HG03439 (cell line): ENCODE measurements around the gene DHRSX.
"Not testable (repeated sequence)": the region's sequence is repeated elsewhere in the genome, so short reads cannot be mapped to it uniquely, and the experiment has no call there.

Experiments used
- ATAC-seq: cut with Tn5 transposase; IDR thresholded peaks from one replicate; pipeline ENCODE4 v1.9.1; 2021; ENCODE audit warnings: mild to moderate bottlenecking, moderate library complexity; ENCODE audit not compliant: unreplicated experiment

Gene DHRSX

DNA sequence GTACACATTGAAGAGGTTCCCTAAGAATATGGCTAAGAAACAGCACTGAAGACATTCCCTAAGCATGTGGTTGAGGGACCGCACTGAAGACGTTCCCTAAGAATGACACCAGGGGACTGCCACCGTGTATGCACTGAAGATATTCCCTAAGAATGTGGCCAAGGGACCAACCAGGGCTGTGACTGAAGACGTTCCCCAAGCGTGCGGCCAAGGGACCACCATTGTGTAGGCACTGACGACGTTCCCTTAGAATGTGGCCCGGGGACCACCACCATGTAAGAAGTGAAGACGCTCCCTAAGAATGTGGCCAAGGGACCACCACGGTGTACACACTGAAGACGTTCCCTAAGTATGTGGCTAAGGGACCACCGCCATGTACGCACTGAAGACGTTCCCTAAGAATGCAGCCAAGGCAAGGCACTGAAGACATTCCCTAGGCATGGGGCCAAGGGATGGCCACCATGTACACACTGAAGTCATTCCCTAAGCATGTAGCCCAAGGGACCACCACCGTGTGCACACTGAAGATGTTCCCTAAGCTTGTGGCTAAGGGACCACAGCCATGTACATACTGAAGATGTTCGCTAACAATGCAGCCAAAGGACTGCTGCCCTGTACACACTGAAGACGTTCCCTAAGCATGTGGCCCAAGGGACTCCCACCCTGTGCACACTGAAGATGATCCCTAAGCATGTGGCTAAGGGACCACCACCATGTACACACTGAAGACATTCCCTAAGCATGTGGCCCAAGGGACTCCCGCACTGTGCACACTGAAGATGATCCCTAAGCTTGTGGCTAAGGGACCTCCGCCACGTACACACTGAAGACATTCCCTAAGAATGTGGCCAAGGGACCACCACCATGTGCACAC is 22.0 kb downstream of the DHRSX start:
- ATAC-seq, result no peak

DNA sequence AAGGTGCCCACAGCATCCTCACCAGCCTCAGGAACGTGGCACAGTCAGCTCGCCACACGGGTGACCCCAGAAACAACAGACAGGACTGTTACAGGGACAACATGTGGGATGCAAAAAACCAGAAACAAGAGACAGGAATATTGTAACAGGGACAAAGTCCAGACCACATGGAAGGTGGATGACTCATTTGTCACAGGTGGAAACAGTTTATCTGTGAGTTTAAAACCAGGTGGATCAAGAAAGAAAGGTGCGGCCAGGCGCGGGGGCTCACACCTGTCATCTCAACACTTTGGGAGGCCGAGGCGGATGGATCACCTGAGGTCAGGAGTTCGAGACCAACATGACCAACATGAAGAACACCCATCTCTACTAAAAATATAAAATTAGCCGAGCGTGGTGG is 23.5 kb downstream of the DHRSX start:
- ATAC-seq, result not testable (repeated sequence)

DNA sequence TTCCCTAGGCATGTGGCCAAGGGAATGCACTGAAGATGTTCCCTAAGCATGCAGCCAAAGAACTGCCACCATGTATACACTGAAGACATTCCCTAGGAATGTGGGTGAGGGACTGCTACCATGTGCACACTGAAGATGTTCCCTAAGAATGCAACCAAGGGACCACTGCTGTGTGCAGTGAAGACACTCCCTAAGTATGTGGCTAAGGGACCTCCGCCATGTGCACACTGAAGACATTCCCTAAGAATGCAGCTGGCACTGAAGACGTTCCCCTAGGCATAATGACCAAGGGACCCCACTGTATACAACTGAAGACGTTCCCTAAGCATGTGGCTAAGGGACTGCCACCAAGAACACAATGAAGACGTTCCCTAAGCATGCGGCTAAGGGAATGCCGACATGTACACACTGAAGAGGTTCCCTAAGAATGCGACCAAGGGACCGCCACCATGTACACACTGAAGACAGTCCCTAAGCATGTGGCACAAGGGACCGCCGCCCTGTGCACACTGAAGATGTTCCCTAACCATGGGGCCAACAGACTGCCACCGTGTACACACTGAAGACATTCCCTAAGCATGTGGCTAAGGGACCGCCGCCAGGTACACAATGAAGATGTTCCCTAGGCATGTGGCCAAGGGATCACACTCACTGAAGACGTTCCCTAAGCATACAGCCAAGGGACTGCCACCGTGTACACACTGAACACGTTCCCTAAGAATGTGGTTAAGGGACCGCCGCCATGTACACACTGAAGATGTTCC is 25.6 kb downstream of the DHRSX start:
- no peak for ATAC-seq

DNA sequence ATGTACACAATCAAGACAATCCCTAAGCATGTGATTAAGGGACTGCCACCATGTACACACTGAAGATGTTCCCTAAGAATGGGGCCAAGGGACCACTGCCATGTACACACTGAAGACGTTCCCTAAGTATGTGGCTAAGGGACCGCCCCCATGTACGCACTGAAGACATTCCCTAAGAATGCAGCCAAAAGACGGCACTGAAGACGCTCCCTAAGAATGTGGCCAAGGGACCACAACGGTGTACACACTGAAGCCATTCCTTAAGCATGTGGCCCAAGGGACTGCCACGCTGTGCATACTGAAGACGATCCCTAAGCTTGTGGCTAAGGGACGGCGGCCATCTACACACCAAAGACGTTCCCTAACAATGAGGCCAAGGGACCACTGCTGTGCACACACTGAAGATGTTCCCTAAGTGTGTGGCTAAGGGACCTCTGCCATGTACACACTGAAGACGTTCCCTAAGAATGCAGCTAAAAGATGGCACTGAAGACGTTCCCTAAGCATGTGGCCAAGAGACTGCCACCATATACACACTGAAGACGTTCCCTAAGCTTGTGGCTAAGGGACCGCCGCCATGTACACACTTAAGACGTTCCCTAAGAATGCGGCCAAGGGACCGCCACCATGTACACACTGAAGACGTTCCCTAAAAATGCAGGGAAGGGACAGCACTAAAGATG is 26.4 kb downstream of the DHRSX start:
- ATAC-seq, result no peak

DNA sequence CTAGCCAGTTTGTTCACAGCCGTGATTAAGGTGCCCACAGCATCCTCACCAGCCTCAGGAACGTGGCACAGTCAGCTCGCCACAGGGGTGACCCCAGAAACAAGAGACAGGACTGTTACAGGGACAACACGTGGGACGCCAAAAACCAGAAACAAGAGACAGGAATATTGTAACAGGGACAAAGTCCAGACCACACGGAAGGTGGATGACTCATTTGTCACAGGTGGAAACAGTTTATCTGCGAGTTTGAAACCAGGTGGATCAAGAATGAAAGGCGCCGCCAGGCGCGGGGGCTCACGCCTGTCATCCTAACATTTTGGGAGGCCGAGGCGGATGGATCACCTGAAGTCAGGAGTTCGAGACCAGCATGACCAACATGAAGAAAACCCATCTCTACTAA is 27.7 kb downstream of the DHRSX start:
- ATAC-seq, result not testable (repeated sequence)

DNA sequence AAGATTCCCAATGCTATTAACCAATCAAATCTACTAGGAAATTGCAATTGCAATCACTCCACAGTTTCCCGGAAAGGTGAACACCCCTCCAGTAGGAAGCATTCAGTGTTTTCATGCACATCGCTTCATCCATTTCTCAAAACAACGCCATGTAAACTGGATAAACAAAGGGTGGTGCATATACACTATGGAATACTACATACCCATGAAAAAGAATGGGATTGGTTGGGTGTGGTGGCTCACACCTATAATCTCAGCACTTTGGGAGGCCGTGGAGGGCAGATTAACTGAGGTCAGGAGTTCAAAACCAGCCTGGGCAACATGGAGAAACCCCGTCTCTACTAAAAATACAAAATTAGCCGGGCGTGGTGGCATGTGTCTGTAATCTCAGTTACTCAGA is 29.1 kb downstream of the DHRSX start:
- ATAC-seq, result no peak

DNA sequence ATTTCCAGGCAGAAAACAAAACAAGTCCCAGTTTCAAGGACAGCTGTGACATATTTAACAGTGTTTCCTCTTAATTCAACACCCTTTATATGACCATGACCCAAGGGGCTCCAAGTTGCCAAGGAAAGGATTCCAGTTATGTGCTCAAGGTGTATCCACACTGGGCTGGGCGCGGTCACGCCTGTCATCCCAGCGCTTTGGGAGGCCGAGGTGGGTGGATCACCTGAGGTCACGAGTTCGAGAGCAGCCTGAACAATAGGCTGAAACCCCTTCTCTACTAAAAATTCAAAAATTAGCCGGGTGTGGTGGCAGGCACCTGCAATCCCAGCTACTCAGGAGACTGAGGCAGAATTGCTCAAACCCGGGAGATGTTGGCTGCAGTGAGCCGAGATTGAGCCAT is 29.6 kb downstream of the DHRSX start:
- not testable (repeated sequence) for ATAC-seq

DNA sequence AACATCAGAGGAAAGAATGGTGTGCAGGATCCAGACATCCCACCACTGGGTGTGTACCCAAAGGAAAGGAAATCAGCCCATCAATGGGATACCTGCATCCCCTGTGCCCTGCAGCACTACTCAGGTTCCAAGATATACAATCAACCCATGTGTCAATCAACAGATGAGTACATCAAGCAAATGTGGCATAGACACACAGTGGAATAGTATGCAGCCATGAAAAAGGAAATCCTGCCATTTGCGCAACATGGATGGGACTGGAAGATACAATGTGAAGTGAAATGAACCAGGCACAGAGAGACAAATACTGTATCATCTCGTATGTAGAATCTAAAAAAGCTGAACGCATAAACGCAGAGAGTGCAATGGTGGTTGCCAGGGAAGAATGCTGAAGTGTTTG is 30.9 kb downstream of the DHRSX start:
- ATAC-seq, result not testable (repeated sequence)

DNA sequence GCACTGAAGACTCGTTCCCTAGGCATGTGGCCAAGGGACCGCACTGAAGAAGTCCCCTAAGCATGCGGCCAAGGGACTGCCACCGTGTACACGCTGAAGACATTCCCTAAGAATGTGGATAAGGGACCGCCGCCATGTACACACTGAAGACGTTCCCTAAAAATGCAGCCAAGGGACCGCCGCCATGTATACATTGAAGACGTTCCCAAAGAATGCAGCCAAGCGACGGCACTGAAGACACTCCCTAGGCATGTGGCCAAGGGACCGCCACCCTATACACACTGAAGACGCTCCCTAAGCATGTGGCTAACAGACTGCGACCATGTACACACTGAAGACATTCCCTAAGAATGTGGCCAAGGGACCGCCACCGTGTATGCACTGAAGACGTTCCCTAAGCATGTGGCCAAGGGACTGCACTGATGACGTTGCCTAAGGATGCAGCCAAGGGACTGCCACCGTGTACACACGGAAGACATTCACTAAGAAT is 31.5 kb downstream of the DHRSX start:
- ATAC-seq, result no peak

DNA sequence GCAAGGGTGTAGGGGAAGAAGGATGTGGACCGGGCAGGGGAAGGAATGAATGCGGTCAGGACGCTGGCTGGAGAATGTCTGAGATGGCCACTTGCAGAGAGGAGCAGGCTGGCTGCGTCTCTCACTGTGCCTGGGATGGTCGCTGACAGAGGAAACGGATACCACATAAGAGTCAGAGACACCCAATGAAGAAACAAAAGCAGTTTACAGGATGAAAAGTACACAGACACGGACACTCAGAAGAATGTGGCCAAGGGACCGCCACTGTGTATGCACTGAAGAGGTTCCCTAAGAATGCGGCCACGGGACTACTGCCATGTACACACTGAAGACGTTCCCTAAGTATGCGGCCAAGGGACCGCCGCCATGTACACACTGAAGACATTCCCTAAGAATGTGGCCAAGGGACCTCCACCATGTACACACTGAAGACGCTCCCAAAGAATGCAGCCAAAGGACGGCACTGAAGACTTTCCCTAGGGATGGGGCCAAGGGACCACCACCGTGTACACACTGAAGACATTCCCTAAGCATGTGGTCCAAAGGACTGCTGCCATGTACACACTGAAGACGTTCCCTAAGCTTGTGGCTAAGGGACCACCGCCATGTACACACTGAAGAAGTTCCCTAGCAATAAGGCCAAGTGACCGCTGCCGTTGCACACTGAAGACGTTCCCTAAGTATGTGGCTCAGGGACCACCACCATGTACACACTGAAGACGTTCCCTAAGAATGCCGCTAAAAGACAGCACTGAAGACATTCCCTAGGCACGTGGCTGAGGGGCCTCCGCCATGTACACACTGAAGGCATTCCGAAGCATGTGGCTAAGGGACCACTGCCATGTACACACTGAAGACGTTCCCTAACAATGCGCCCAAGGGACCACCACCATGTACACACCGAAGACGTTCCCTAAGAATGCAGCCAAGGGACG is 32.2 kb downstream of the DHRSX start:
- no peak for ATAC-seq

DNA sequence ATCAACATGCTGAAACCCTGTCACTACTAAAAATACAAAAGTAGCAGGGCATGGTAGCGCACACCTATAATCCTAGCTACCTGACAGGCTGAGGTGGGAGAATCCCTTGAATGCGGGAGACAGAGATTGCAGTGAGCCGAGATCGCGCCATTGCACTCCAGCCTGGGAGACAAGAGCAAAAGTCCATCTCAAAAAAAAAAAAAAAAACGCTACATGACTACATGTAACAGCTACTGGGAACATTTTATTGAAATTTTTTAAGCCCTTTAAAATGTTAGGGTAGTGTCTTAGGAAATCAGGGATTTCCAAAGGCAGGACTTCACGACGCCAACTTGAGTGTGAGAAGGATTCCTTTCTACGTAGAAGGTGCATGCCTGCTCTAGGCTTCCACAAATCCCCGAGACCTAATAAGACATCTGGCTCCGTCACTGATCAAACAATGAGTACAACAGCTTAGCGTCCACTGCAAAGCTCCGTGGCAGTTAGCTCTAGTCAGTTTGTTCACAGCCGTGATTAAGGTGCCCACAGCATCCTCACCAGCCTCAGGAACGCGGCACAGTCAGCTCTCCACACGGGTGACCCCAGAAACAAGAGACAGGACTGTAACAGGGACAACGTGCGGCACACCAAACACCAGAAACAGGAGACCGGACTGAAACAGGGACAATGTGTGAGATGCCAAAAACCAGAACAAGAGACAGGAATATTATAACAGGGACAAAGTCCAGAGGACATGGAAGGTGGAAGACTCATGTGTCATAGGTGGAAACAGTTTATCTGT is 33.7 kb downstream of the DHRSX start:
- no peak for ATAC-seq

DNA sequence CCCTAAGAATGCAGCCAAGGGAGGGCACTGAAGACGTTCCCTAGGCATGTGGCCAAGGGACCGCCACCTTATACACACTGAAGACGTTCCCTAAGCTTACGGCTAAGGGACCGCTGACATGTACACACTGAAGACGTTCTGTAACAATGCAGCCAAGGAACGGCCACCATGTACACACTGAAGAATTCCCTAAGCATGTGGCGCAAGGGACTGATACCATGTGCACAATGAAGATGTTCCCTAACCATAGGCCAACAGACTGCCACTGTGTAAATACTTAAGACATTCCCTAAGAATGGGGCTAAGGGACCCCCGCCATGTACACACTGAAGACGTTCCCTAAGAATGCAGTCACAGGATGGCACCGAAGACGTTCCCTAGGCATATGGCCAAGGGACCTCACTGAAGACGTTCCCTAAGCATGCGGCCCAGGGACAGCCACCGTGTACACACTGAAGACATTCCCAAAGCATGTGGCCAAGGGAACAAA is 36.1 kb downstream of the DHRSX start:
- ATAC-seq, result no peak

DNA sequence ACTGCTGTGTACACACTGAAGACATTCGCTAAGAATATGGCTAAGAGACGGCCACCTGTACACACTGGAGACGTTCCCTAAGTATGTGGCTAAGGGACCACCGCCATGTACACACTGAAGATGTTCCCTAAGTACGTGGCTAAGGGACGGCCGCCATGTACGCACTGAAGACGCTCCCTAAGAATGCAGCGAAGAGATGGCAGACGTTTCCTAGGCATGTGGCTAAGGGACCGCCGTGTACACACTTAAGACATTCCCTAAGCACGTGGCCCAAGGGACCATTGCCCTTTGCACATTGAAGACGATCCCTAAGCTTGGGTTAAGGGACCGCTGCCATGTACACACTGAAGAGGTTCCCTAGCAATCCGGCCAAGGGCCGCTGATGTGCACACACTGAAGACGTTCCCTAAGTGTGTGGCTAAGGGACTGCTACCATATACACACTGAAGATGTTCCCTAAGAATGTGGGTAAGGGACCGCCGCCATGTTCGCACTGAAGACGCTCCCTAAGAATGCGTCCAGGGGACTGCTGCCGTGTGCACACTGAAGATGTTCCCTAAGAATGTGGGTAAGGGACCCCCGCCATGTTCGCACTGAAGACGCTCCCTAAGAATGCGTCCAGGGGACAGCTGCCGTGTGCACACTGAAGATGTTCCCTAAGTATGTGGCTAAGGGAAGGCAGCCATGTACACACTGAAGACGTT is 36.7 kb downstream of the DHRSX start:
- no peak for ATAC-seq

DNA sequence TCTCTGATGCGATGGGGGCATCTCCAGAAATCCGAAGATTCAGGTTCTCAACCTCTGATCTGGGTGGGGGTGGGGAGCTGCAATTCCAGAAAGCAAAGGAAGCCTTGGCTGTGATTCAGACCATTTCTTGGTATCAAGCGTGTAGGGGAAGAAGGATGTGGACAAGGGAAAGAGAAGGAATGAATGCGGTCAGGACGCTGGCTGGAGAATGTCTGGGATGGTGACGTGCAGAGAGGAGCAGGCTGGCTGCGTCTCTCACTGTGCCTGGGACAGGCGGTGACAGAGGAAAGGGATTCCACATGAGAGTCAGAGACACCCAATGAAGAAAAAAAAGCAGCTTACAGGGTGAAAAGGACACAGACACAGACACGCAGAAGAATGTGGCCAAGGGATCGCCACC is 37.3 kb downstream of the DHRSX start:
- not testable (repeated sequence) for ATAC-seq

DNA sequence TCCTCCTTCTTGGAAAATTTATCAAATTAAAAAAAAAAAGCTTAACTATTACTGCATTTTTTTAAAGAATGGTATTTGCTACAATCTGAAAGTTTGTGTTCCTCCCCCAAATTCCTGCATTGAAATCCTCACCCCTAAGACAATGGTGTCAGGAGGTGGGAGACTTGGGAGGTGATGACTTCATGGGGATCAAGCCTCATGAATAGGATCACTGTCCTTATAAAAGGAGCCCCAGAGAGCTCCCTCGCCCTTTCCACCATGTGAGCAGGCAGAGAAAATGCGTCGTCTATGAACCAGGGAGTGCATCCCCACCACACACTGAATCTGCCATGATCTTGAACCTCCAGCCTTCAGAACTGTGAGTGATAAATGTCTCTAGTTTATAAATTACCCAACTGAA is 38.0 kb downstream of the DHRSX start:
- no peak for ATAC-seq

DNA sequence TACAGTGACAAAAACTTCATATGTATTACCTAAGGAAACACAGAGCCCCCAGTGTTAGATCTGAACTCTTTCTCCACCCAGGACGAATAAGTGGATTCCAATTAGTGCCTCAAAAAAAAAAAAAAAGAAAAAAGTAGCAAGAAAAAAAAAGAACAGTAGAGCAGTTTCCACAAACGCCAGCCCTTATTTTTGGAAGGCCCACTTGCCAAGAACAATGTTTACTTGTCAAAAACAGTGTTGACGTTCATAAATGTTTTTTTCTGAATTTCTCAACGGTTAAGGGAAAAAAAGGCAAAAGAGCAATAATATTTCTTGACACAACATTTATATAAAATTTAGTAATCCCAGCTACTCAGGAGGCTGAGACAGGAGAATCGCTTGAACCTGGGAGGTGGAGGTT is 38.7 kb downstream of the DHRSX start:
- no peak for ATAC-seq

DNA sequence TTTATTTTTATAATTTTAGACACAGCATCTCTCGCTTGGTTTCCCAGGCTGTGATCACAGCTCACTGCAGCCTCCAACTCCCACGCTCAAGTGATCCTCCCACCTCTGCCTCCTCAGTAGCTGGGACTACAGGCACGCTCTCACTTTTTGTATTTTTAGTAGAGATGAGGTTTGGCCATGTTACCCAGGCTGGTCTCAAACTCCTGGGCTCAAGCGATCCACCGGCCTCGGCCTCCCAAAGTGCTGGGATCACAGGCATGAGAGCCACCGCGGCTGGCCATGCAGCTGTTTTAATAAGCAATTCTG is 39.1 kb downstream of the DHRSX start:
- ATAC-seq, result no peak

DNA sequence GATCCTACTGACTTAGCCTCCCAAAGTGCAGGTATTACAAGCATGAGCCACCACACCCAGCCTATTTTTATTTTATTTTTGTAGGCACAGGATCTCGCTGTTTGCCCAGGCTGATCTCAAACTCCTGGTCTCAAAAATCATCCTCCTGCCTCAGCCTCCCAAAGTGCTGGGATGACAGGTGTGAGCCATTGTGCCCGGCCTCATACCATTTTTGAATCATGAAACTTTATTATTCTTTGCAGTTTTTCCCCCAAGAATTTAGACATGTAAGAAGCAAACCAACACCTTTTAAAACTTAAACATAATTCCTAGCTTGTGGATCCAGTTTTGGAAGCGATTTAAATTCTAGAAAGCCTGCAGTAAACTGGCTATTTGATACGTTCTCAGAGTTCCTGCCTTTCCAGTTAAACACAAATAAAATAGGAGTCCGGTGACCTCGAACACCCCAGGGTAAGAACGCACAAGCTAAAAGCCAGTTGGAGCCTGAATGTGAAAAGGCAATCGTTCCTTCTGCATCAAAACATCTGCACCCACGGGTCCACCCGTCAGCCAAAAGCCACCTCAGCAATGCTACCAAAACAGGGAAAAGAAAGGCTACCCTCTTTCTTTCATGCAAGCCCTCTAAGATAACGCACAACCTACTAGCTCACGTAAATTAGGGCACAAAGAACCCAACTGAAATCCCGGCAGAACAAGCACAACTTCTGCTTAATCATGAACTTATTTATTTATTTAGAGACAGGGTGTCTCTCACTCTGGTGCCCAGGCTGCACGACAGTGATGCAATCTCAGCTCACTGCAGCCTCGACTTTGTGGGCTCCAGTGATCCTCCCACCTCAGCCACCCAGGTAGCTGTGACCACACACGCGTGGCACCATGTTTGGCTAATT is 39.7 kb downstream of the DHRSX start:
- ATAC-seq, result not testable (repeated sequence)
